Measurements from ENCODE around the gene GNAI3.

GNAI3 gene

DNA sequence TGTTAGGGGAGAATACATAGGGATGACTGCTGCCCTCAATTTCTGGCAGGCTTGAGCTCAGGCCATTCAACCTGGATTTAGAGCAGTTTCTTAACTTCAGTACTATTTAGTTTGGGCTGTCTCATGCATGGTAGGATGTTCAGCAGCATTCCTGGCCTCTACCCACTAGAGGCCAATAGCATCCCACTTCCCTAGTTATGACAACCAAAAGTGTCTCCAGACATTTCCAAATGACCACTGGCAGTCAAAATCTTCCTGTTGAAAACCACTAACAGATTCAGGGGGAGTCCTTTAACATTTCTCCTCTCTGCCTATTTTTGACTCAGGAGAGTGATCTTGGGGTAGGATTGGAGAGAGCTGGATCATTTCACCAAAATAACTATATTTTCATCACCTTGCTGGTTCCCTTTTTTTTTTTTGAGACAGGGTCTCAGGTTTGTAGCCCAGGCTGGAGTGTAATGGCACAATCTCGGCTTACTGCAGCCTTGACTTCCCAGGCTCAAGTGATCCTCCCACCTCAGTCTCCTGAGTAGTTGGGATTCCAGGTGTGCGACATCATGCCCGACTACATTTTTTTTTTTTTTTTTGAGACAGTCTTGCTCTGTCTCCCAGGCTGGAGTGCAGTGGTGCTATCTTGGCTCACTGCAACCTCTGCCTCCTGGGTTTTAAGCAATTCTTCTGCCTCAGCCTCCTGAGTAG, 62.3 kb downstream of the GNAI3 start:
- no peak overlapping the region for H3K4me3 ChIP-seq (ENCODE audit: control insufficient read depth, low read depth, low read length)
- no peak for DNase-seq (ENCODE audit: low read depth)
- TF ChIP-seq, protein P1, sequence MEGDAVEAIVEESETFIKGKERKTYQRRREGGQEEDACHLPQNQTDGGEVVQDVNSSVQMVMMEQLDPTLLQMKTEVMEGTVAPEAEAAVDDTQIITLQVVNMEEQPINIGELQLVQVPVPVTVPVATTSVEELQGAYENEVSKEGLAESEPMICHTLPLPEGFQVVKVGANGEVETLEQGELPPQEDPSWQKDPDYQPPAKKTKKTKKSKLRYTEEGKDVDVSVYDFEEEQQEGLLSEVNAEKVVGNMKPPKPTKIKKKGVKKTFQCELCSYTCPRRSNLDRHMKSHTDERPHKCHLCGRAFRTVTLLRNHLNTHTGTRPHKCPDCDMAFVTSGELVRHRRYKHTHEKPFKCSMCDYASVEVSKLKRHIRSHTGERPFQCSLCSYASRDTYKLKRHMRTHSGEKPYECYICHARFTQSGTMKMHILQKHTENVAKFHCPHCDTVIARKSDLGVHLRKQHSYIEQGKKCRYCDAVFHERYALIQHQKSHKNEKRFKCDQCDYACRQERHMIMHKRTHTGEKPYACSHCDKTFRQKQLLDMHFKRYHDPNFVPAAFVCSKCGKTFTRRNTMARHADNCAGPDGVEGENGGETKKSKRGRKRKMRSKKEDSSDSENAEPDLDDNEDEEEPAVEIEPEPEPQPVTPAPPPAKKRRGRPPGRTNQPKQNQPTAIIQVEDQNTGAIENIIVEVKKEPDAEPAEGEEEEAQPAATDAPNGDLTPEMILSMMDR (conservative IDR thresholded peaks at IDR 0.05; ENCODE audit: control insufficient read depth, insufficient read depth, low read depth, low read length) = no peak

DNA sequence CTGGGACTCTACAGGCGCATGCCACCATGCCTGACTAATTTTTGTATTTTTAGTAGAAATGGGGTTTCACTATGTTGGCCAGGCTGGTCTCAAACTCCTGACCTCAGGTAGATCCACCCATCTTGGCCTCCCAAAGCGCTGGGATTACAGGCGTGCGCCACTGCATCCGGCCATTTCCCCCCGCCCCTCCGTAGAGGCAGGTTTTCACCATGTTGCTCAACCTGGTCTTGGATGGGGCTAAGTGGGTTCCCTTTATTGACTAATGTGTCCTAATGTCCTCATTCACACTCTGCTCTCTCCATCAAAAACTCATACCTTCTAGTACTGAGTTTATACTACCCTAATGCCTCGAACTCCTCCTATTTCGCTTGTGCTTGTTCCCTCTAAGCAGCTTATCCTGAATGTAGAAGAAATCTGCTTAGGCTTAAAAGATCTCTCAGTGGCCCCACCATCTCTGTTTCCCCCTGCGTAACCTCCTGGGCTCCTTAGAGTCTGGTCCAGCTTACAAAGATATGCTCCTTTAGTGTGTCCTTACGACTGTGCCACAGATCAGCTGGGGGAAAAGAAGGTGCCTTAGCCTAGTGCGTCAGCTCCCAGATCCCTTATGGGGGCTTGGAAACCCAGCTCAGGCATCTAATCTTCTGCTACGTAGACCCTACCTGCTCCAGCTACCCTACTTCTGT, 63.0 kb downstream of the GNAI3 start:
- DNase-seq (ENCODE audit: low read depth) = no peak
- TF ChIP-seq, protein P1 (conservative IDR thresholded peaks at IDR 0.05; ENCODE audit: control insufficient read depth, insufficient read depth, low read depth, low read length) = no peak

DNA sequence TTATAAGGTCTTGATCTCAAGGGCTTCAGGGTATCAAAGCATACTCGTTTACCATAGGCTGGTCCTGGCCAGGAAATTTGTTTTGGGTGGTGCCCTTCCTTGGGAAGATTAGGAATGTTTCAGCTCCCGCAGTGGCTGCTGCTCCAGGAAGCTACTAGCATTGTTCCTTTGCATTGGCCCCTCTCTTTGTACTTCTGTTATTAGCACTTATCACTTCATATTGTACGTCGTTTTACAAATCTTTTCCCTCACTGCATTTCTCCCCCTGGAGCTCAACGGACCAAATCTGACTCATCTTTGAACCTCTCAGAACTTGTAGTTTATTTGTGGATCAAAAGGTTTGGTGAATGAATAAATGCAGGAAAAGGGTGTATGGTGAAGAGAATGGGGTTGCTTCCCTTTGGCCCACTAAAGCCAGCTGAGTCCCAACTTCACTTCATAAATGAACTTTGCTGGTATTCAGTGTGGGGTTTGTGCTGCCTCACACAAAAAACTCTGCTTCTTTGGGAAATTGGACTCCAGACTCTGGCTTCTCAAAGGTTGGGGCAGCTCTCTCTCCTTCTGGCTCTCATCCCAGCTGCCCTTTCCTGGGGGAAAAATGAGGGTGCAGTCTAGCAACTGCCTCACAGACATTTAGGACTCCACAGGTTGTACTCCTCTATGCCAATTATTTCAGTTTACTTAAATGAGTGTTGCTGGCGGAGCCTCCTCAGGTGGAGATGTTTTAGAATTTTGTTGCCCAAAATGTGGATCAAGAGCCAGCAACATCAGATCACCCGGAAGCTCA, 65.1 kb downstream of the GNAI3 start:
- DNase-seq (ENCODE audit: low read depth) = peak; percentile 29
- TF ChIP-seq, protein P1 (conservative IDR thresholded peaks at IDR 0.05; ENCODE audit: control insufficient read depth, insufficient read depth, low read depth, low read length) = no peak
- H3K4me3 ChIP-seq (ENCODE audit: control insufficient read depth, low read depth, low read length) = no peak overlapping the region

More for the DNA sequence above, 63.0 kb downstream of the GNAI3 start:
- no peak overlapping the region for H3K4me3 ChIP-seq (ENCODE audit: control insufficient read depth, low read depth, low read length)

DNA sequence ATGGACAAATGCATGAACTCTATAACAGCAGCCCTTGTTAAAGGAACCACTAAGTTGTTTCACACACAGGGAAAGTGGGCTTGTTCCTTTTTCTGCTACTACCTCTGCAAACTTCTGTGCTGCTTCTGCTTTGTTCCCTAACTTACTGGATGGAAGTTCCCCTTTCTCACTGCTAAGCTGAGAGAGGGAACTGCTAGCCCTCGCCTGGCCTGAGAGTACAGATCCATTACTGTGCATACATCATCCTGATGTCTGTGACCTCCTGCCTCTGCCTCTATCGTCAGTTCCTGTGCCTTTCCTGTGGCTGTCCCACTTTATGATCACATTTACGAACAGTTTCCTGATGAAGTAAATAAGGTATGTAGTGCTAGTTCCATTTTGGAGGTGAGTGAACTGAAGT, 67.5 kb downstream of the GNAI3 start:
- no peak overlapping the region for H3K4me3 ChIP-seq (ENCODE audit: control insufficient read depth, low read depth, low read length)
- TF ChIP-seq, protein P1 (conservative IDR thresholded peaks at IDR 0.05; ENCODE audit: control insufficient read depth, insufficient read depth, low read depth, low read length) = no peak
- DNase-seq (ENCODE audit: low read depth) = no peak

DNA sequence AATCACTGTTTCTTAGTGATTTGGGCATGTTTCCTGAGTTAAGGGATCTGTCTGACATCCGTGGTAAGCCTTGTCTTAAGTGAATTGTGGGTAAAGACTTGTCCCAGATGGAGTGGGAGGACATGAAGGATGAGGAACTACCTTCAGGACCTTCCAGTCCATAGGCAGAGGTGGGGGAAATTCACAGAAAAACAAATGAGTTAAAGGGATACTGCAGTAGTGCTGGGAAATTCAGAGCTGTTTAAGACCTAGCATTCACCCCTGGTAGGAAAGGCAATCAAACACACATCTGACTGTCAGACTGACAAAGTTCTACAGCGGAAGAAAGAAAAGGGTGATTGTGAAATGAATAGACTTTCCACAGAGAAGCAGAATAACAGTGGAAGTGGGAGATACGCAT, 68.0 kb downstream of the GNAI3 start:
- TF ChIP-seq, protein P1 (conservative IDR thresholded peaks at IDR 0.05; ENCODE audit: control insufficient read depth, insufficient read depth, low read depth, low read length) = no peak
- no peak overlapping the region for H3K4me3 ChIP-seq (ENCODE audit: control insufficient read depth, low read depth, low read length)

DNA sequence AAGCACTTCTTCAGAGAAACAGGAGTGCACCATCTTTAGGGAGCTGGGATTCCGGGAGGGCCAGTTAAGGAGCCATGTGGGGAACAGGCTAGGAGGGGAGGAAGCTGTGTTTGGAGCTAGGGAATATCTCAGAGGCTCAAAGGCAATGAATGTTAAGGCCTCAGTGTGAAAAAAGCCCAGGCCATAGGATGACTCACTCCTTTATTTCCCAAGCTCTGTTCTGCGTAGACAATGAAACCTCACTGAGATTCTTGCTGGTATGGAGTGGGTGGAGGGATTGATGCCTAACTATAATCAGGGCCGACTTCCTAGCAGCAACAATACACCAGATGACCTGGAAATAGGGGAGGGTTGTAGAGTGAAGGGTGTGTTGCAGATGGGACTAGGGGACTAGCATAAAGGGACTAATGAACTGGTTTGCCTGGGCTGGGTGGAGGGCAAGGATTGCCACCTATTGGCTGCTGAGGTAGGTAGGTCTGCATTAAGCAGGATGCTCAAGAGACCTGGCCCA, 68.9 kb downstream of the GNAI3 start:
- peak; percentile 97 for DNase-seq (ENCODE audit: low read depth)
- TF ChIP-seq, protein P1 (conservative IDR thresholded peaks at IDR 0.05; ENCODE audit: control insufficient read depth, insufficient read depth, low read depth, low read length) = no peak
- no peak overlapping the region for H3K4me3 ChIP-seq (ENCODE audit: control insufficient read depth, low read depth, low read length)

More for the DNA sequence above, 68.0 kb downstream of the GNAI3 start:
- no peak for DNase-seq (ENCODE audit: low read depth)

Data from fibroblast of mammary gland (primary cell).